ENCODE data around the gene SH3GL1.
A peak's percentile ranks its signal among the peaks of the same experiment; 100 is the strongest.

The SH3GL1 gene

DNA sequence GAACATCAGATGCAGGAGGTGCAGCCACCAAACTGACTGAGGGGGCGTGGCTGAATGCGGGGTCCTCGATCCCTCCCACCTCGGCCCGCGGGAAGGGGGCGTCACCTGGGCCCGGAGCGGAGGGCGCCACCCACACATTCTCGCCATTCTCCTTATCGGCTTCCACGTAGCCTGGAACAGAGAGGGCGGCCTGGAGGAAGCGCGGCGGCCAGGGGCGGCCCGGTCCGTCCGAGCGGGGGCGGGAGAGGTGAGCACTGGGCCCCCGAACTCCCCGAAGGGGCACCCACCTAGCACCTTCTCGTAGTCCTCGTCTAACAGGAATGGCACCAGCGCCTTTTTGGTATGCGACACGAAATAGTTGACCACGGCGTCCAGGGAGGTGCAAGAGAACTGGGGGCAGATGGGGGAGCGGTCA lies 73.5 kb downstream of the SH3GL1 start:
- ChIA-PET CTCF (no interaction called here), POLR2A (no interaction called here)
- peak; percentile 18 for DNase-seq (ENCODE audit: extremely low spot score)
- TF ChIP-seq, protein P1, sequence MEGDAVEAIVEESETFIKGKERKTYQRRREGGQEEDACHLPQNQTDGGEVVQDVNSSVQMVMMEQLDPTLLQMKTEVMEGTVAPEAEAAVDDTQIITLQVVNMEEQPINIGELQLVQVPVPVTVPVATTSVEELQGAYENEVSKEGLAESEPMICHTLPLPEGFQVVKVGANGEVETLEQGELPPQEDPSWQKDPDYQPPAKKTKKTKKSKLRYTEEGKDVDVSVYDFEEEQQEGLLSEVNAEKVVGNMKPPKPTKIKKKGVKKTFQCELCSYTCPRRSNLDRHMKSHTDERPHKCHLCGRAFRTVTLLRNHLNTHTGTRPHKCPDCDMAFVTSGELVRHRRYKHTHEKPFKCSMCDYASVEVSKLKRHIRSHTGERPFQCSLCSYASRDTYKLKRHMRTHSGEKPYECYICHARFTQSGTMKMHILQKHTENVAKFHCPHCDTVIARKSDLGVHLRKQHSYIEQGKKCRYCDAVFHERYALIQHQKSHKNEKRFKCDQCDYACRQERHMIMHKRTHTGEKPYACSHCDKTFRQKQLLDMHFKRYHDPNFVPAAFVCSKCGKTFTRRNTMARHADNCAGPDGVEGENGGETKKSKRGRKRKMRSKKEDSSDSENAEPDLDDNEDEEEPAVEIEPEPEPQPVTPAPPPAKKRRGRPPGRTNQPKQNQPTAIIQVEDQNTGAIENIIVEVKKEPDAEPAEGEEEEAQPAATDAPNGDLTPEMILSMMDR (IDR thresholded peaks at IDR 0.05; ENCODE audit: control extremely low read depth, extremely low read depth, low read depth, missing control alignments) = no peak

DNA sequence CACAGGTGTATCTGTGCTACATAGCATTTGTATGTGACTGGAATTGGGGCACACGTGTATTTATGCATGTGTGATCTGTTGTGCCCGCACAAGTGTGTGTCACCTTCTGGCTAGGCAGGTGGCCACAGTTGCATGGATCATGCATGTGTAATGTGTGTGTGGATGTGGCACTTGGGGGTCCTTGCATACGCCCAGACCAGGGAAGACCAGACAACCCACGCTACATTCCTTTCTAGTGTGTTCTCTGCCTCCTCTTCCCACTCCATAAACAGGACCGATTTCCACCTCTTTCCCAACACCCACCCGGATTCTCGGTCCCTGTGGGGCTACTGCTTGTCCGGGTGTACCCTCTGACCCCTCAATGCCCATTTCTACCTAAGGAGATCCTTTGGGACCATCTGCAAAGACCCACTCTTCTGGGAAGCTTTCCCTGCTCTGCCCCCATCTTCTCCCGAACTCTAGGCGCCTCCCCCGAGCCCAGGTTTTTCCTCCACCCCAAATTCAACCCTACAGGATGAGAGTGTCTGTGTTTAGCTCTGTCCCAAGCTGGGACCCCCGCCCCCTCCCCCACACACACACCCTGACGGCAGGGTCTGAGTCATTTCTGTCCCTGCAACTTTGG lies 74.0 kb downstream of the SH3GL1 start:
- POLR2A ChIA-PET = no interaction called here
- CTCF ChIA-PET = interaction anchor here (4.5 kb wide), 1 partner anchor 75 kb away, joined by 16 read pairs; the partner anchor contains the start of genes CHAF1A and SH3GL1
- peak; percentile 5 for DNase-seq (ENCODE audit: extremely low spot score)
- TF ChIP-seq, protein P1 (IDR thresholded peaks at IDR 0.05; ENCODE audit: control extremely low read depth, extremely low read depth, low read depth, missing control alignments) = no peak

DNA sequence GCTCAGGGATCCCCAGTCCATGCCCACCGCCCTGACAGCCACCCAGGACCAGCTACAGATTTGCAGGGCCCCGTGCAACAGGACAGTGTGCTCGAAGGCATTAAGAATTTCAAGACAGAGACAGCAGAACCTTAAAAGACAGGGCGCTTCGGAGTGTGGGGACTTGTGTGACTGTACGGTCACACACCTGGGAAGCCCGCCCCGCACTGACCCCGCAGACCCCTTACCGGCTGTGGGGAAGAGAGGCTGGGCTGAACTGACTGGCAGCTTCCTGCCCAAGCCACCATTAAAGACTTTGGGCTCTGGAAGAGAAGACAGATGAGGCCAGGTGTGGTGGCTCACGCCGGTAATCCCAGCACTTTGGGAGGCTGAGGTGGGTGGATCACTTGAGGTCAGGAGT lies 76.1 kb downstream of the SH3GL1 start:
- CTCF ChIA-PET = interaction anchor here (1.6 to 4.5 kb wide), 3 partner anchors 13 to 77 kb away, joined by 4 to 16 read pairs (median 5); partner anchors contain the start of genes CHAF1A and SH3GL1
- POLR2A ChIA-PET = interaction anchor here (1.6 kb wide), 1 partner anchor 19 kb away, joined by 3 read pairs; the partner anchor contains the start of gene MPND
- DNase-seq (ENCODE audit: extremely low spot score) = no peak
- TF ChIP-seq, protein P1 (IDR thresholded peaks at IDR 0.05; ENCODE audit: control extremely low read depth, extremely low read depth, low read depth, missing control alignments) = no peak

DNA sequence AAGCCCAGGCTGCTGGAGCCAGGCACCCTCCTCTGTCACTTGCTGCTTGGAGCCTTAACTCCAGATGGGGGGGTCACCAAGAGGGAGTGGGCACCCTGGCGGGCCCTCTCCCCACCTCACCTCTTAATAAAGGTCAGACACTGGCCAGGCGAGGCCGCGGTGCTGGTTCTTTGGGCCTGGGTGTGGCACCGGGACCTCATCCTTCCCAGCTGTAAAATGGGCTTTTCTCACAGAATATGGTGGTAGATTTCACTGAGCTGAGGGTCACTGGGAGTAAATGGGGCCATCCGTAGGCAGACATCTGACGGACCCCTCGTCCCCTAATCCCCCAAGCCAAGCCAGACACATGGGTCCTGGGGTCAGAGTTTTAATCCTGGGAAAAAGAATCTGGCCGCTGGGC lies 76.7 kb downstream of the SH3GL1 start:
- POLR2A ChIA-PET = interaction anchor here (1.6 kb wide), 1 partner anchor 19 kb away, joined by 3 read pairs; the partner anchor contains the start of gene MPND
- CTCF ChIA-PET = interaction anchor here (1.6 to 4.9 kb wide), 4 partner anchors 13 to 78 kb away, joined by 4 to 28 read pairs (median 10); partner anchors contain the start of genes CHAF1A and SH3GL1
- no peak for DNase-seq (ENCODE audit: extremely low spot score)
- TF ChIP-seq, protein P1 (IDR thresholded peaks at IDR 0.05; ENCODE audit: control extremely low read depth, extremely low read depth, low read depth, missing control alignments) = no peak

DNA sequence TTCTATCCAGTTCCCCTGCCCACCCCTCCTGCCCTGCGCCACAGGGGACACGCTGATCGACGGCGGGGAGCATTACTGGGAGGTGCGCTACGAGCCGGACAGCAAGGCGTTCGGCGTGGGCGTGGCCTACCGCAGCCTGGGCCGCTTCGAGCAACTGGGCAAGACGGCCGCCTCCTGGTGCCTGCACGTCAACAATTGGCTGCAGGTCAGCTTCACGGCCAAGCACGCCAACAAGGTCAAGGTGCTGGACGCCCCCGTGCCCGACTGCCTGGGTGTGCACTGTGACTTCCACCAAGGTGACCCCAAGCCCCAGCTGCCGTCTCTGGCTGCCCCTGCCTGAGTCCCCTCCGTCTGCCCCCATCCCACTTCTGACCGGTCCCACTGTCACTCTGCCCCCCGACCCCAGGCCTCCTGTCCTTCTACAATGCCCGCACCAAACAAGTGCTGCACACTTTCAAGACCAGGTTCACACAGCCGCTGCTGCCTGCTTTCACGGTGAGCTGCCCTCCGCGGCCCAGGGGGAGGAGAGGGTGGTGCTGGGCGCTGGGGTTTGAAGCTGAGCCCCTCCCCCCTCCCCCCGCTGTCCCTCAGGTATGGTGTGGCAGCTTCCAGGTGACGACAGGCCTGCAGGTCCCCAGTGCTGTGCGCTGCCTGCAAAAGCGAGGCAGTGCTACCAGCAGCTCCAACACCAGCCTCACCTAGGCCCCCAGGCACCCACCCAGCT lies 77.2 kb downstream of the SH3GL1 start:
- TF ChIP-seq, protein P1 (IDR thresholded peaks at IDR 0.05; ENCODE audit: control extremely low read depth, extremely low read depth, low read depth, missing control alignments) = no peak
- POLR2A ChIA-PET = interaction anchor here (0.9 to 1.6 kb wide), 2 partner anchors 20 kb away, joined by 3 read pairs; partner anchors contain the start of gene MPND
- DNase-seq (ENCODE audit: extremely low spot score) = no peak
- CTCF ChIA-PET = interaction anchor here (1.7 to 4.9 kb wide), 5 partner anchors 12 to 78 kb away, joined by 5 to 28 read pairs (median 11); partner anchors contain the start of genes CHAF1A and SH3GL1

DNA sequence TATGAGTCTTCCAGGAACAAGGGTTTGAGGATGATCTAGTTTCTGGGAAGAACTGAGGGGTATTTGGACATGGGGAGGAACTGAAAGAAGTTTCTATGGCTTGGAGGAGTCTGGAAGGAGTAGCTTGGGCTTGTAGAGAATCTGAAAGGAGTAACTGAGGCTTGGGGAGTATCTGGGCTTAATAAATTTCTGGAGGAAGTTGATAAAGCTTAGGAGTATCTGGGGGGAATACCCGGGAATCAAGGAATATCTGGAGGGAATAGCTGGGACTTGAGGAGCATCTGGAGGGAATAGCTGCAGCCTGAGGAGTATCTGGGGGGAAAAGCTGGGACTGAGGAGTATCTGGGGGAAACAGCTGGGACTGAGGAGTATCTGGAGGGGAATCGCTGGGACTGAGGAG lies 79.9 kb downstream of the SH3GL1 start:
- ChIA-PET POLR2A (no interaction called here), CTCF (interaction anchor here (1.2 to 4.9 kb wide), 6 partner anchors 15 to 80 kb away, joined by 4 to 28 read pairs (median 8); partner anchors contain the start of genes MPND and SH3GL1)
- DNase-seq (ENCODE audit: extremely low spot score) = no peak
- TF ChIP-seq, protein P1 (IDR thresholded peaks at IDR 0.05; ENCODE audit: control extremely low read depth, extremely low read depth, low read depth, missing control alignments) = no peak
